GM18499 (cell line): ENCODE measurements around the gene RBM19.

ENCODE experiments used
- ATAC-seq: cut with Tn5 transposase; IDR thresholded peaks from one replicate; pipeline ENCODE4 v1.9.1; 2021; ENCODE audit warnings: moderate number of reproducible peaks; ENCODE audit not compliant: insufficient read depth, unreplicated experiment

The RBM19 gene

GRCh38 chr12:113889076-113889475 is 77.0 kb downstream of the RBM19 start:
- no peak for ATAC-seq

DNA sequence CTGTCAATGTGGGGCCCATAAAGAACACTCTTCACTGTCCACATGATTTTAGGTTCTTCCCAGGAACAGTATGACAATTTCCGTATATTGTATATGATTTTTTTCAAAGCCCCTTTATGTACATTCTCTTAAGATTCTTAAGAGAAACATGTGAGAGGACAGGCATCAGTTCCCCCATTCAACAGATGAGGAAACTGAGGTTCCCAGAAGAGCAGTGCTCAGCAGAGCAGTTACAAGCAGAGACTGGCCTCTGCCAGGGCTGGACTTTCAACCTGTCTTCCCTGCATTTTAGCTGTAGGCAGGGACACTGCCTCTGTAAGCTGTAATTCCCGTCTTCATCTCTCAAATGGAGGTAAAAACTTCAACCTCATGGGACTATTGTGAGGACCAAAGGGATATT is 77.7 kb downstream of the RBM19 start:
- ATAC-seq = no peak

DNA sequence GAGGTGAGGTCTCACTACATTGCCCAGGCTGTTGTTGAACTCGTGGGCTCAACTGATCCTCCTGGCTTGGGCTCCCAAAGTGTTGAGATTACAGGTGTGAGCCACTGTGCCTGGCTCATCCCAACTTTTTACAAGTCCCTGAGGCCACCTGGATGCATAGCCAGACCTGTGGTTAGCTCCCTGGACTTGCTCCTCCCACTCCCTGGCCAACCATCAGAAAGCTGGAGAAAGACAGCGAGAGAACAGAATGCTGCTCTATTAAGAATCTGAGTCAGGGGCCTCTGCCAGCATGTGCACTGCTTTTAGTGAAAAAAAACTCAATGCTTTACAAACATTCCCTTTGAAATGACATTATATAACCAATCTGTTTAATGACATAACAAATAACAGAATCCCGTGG is 78.2 kb downstream of the RBM19 start:
- no peak for ATAC-seq

DNA sequence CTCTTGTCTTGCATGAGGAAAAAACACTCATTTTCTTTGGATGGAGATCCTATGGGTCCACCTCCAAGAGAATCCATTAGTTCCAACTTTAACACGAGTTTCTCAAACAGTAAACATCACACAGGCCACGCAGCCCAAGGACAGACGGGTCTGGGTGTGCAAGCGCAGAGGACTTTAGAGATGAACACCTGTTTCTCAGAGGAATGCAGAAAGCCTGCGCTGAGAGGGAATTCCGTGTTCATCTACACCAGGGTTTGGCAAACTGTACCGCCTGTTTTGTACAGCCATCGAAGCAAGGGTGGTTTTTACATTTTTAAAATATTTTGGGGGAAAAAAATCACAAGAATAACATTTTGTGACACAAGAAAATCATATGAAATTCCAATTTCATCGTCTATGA is 79.4 kb downstream of the RBM19 start:
- ATAC-seq = no peak

- no peak for ATAC-seq
Observed at GRCh38 chr12:113884392-113884791, 81.7 kb downstream of the RBM19 start.

GRCh38 chr12:113882690-113883089 is 83.4 kb downstream of the RBM19 start:
- ATAC-seq = no peak

GRCh38 chr12:113880988-113881962 is 84.8 kb downstream of the RBM19 start:
- no peak for ATAC-seq

- ATAC-seq = no peak
Observed at GRCh38 chr12:113880326-113880725, 85.8 kb downstream of the RBM19 start.

DNA sequence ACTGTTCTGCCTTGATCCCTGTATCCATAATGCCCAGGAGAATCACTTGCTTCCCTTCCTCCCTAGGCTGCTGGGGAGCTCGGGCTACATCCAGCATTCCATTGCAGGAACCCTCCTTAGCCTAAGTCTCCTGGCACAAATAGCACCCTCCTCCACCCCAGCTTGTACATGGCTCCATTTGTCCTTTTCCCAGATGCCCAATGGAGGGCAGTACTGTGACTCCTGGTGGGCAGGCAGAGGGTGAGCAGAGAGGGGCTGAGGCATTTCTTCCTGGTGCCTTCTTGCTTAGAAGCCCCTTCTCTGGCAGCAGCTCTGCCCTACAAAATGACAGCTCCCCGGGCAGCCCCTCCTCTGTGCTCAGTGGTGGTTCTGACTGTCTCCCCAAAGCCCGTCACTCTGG is 86.5 kb downstream of the RBM19 start:
- no peak for ATAC-seq

DNA sequence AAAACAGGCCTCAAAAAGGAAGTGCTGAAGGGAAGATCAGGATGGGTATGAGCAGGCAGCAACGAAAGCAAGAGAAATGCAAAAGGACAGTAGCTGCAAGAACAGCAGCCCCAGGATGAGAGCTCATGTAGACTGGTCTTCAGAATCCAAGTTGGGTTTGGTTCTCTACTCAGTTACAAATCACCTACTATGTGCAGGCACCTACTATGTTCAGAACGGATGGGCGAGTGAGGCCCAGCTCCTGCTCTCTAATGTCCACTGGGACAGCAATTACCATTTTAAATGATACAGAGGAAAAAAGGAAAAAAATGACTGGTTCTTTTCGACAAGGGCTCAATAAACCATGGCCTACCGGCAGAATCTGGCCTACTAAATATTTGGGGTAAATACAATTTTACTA is 88.5 kb downstream of the RBM19 start:
- ATAC-seq = no peak

- ATAC-seq = no peak
Observed at GRCh38 chr12:113876160-113876559, 90.0 kb downstream of the RBM19 start.

DNA sequence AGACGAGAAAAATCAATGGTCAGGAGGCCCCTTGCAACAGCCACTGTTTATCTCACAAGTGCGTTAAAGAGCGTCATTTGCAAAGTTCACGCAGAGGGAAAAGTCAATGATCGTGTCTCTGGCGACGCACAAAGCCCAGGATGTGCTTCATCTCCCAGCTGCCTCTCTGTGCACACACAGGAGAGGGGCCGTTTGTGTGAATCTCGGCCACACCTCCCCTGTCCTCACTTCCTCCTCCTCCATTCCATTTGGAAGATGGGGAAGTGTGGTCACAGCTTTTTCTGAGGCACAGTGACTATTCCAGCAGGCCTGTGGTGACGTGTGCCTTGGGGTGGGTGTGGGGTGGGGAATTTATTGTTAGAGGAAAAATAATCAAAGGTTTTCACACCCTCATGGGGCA is 90.4 kb downstream of the RBM19 start:
- ATAC-seq = no peak

DNA sequence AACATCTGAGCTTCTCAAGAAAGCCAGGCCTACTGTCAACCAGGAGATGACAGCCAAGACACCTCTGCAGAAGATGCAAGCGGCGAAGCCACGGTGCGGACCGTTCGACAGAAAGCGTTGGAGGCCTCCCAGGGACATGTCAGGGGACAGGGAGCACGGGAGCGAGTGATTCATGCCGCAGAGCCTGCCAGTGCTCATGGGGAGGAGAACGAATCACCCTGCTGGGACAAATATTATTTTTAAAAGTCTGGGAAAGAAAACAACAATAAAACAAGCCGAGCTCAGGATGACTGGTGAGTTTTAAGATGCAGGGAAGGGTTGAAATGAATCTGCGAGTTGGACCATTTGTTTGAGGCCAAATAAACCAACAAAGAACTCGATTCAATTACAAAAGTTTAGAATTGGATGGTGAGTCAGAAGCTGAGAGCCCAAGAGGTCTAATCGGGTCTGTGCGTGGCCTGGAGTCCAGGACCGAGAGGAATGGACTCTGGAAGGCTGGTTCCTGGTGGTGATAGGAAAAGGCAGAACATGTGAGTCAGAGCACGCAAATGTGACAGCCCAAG is 91.0 kb downstream of the RBM19 start:
- no peak for ATAC-seq

GRCh38 chr12:113874326-113874725 is 91.8 kb downstream of the RBM19 start:
- no peak for ATAC-seq

DNA sequence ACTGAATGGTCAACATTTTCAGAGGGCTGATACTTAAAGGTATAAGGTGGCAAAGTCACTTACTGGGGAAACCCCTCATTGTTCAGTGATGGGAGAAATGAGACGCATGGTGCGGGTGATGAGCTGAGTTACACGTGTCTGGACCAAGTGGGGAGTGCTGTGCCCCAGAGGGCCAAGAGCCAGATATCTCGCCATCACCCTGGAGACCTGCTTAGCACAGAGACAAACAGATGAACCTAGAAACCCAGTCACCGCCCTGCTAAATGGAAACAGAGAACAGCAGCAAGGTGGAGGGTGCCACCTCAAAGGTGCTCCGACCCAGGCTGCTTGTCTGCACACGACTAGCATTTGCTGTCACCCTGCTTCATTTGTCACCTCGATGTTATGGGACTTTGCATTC is 92.4 kb downstream of the RBM19 start:
- no peak for ATAC-seq

DNA sequence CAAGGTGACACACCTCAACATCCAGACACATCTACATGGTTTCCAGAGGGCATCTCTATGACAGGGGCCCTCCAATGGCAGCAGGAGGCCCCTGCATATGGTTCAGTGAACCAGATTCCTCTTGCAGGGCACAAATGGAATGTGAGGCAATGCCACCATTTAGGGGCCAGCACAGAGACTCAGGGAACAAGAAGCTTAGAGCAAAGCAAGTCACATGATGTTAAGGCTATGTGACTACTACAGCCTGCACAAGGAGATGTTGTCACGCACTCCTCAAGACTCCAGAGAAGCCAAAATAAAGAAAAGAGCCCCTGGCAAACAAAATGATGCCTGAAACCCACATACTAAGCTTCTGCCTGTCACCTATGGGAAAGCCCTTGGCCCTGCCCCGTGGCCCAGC is 95.2 kb downstream of the RBM19 start:
- no peak for ATAC-seq

- no peak for ATAC-seq
Observed at GRCh38 chr12:113870035-113870434, 96.1 kb downstream of the RBM19 start.

GRCh38 chr12:113868365-113868764 is 97.8 kb downstream of the RBM19 start:
- no peak for ATAC-seq

DNA sequence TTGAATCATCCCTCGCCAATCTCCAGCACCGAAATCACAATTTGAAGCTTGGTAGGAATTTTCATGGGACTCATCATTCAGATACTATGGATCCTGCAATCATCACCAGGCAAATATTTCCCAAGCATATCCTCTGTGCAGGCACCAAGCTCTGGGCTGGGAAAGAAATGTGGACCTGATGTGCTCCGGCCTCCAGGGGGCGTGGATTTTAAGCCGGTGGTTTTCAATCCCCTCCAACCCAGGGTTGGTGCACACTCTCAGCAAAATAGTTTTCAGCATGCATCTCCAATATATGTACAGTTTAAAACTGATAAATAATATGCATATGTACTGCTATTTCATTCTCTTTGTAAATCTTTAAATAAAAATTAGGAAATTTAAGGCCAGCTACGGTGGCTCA is 98.9 kb downstream of the RBM19 start:
- ATAC-seq = no peak

GRCh38 chr12:113866496-113866895 is 99.6 kb downstream of the RBM19 start:
- ATAC-seq = no peak

DNA sequence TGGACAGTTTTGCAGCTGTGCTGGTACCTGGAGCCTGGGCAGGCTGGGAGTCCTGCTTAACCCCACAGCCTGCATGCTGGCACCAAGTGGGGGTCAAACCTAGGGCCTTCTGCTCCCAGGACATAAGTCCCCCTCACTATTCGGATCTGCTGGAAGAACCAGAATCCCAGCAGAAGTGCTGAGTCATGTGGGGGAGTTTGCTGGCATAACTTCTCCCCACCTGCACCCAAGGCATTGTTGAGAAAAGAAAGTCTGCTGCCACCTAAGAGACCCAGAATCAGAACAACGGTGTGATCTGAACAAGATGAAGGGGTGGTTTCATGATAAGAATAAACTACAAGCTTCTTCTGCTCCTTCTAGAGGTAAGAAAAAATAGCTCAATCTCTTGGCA is 102.7 kb downstream of the RBM19 start:
- no peak for ATAC-seq
